Upper lobe of left lung (tissue), 6 donors: ENCODE measurements around the gene AHNAK. TPM values are rescaled to one million over a fixed set of nuclear protein-coding genes. Genes with fewer than 3 reads are reported as not detected.

Experiments
- ATAC-seq, 2 donors: fragments of 200-7000 bp; cut with Tn5 transposase; one replicate each; pipeline ENCODE4 v1.9.1; 2022; ENCODE audit warnings: mild to moderate bottlenecking in 2 of 2, moderate library complexity in 2 of 2; ENCODE audit not compliant: low FRiP score in 2 of 2
- DNase-seq, 2 donors: peaks; one replicate each; pipeline ENCODE4 v3.0.0-alpha.2; 2019 to 2020
- H3K27ac ChIP-seq, 4 donors: fragments of 200-600 bp; sonication (generic); one replicate each; pipeline ENCODE4 v1.5.1; 2016 to 2019
- H3K27me3 ChIP-seq, 4 donors: fragments of 200-600 bp; sonication (generic); one replicate each; pipeline ENCODE4 v1.5.1; 2017 to 2019
- H3K36me3 ChIP-seq, 4 donors: fragments of 200-600 bp; sonication (generic); one replicate each; pipeline ENCODE4 v1.5.1; 2016 to 2019
- H3K4me1 ChIP-seq, 4 donors: fragments of 200-600 bp; sonication (generic); one replicate each; pipeline ENCODE4 v1.5.1; 2018 to 2019
- H3K4me3 ChIP-seq, 4 donors: fragments of 200-600 bp; sonication (generic); one replicate each; pipeline ENCODE4 v1.5.1; 2017 to 2019; ENCODE audit warnings: mild to moderate bottlenecking in 2 of 4, moderate library complexity in 1 of 4
- H3K9me3 ChIP-seq, 4 donors: fragments of 200-600 bp; sonication (generic); one replicate each; pipeline ENCODE4 v1.5.1; 2018 to 2019
- EP300 ChIP-seq, 4 donors: sonication (generic); formaldehyde crosslinking; IDR thresholded peaks; one replicate each; pipeline ENCODE4 v1.5.1; 2017; ENCODE audit warnings: antibody characterized with exemption in 4 of 4, control low read depth in 2 of 4
- POLR2A ChIP-seq, 4 donors: fragments of 450-650 bp; IDR thresholded peaks; one replicate each; pipeline ENCODE4 v1.5.1; 2016 to 2017; ENCODE audit warnings: antibody characterized with exemption in 4 of 4, mild to moderate bottlenecking in 2 of 4
- POLR2AphosphoS5 ChIP-seq, 2 donors: sonication (generic); formaldehyde crosslinking; IDR thresholded peaks; one replicate each; pipeline ENCODE4 v1.5.1; 2017; ENCODE audit warnings: antibody characterized with exemption in 2 of 2
- WGBS, 2 donors: methylation state at CpG; one replicate each; pipeline ENCODE4 v1.1.5; 2017 to 2018; 5-methylcytosine and 5-hydroxymethylcytosine counted together
- total RNA-seq, 6 donors: library from RNA; depleted of rRNA in 4 of 6; stranded (reverse); fragments of >200 nt in 4 of 6; gene quantifications; one replicate each; pipeline versions ENCODE4 v1.1.0 to v1.2.1, GENCODE V29; 2016 to 2021
- TF ChIP-seq, protein P1 (sequence below), 6 experiments: fragments of 450-650 bp in 4 of 6; fragments of 200-600 bp in 2 of 6; sonication (generic) in 2 of 6; IDR thresholded peaks; one replicate each; pipeline ENCODE4 v1.5.1; 2016 to 2019; ENCODE audit warnings: antibody characterized with exemption in 6 of 6
- donor health status: DM: no; HTN: no; CAD: no; lungs with moderate emphysema.
- donor health status: DM: no; HTN: yes; CAD: no; lungs with severe emphysema.

AHNAK gene
- total RNA-seq, 6 donors from 2014 or later: 583 to 1,153 (median 829) TPM

DNA sequence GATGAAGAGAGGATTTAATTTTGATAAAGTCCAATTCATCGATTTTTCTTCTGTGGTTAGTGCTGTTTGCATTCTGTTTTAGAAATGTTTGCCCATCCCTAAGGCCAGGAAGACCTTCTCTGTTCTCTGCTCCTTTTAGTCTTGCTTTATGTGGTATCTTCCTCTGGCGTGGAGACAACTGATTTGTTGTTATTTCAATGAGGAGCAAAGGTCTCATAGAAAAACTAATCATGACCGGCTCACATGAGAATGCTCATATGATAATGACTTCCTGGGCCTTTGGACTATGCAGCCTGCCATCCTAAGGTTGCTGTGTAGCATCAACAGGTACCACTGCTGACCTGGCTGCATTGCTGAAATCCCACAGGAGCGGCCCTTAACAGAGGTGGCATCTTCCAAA, 108.0 kb downstream of the AHNAK start:
- H3K9me3 ChIP-seq: no peaks in the 10 kb centered on the region
- H3K27ac ChIP-seq: no peak overlapping the region
- H3K27me3 ChIP-seq: no peaks in the 10 kb centered on the region
- no peak overlapping the region for H3K4me3 ChIP-seq
- TF ChIP-seq, protein P1, sequence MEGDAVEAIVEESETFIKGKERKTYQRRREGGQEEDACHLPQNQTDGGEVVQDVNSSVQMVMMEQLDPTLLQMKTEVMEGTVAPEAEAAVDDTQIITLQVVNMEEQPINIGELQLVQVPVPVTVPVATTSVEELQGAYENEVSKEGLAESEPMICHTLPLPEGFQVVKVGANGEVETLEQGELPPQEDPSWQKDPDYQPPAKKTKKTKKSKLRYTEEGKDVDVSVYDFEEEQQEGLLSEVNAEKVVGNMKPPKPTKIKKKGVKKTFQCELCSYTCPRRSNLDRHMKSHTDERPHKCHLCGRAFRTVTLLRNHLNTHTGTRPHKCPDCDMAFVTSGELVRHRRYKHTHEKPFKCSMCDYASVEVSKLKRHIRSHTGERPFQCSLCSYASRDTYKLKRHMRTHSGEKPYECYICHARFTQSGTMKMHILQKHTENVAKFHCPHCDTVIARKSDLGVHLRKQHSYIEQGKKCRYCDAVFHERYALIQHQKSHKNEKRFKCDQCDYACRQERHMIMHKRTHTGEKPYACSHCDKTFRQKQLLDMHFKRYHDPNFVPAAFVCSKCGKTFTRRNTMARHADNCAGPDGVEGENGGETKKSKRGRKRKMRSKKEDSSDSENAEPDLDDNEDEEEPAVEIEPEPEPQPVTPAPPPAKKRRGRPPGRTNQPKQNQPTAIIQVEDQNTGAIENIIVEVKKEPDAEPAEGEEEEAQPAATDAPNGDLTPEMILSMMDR (IDR thresholded peaks at IDR 0.05): no peak
- TF ChIP-seq EP300 (IDR thresholded peaks at IDR 0.05) (no peak), POLR2AphosphoS5 (IDR thresholded peaks at IDR 0.05) (no peak), POLR2A (IDR thresholded peaks at IDR 0.05) (no peak)
- DNase-seq: no peak
- no peaks in the 10 kb centered on the region for H3K36me3 ChIP-seq
- peaks cover 21 to 37% (median 22%) of the 10 kb centered on the region in 4 donors for H3K4me1 ChIP-seq
- WGBS, 2 donors: 84 to 86% methylated on average over 4 of the region's 4 CpGs
- ATAC-seq: no peak

DNA sequence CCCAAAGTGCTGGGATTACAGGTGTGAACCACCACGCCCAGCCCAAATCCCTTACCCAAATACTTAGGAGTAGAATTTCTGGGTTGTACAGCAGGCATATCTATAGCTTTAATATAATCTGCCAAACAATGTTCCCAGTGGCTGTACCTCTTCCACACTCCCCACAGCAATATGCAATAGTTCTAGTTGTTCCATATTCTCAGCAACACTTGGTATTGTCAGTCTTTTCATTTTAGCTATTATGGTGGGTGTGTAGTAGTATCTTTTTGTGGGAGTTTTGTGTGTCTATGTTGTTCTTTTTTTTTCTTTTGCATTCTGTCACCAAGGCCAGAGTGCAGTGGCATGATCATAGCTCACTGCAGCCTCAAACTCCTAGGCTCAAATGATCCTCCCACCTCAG, 109.0 kb downstream of the AHNAK start:
- no peak for TF ChIP-seq EP300 (IDR thresholded peaks at IDR 0.05)
- TF ChIP-seq POLR2AphosphoS5 (IDR thresholded peaks at IDR 0.05): no peak
- no peak for TF ChIP-seq POLR2A (IDR thresholded peaks at IDR 0.05)
- TF ChIP-seq, protein P1 (IDR thresholded peaks at IDR 0.05): no peak
- ATAC-seq (no peak), DNase-seq (no peak)
- Histone ChIP-seq H3K36me3 (no peaks in the 10 kb centered on the region), H3K4me1 (peaks cover 22 to 41% (median 24%) of the 10 kb centered on the region in 4 donors), H3K4me3 (no peak overlapping the region), H3K27me3 (no peaks in the 10 kb centered on the region), H3K9me3 (no peaks in the 10 kb centered on the region), H3K27ac (no peak overlapping the region)
- WGBS, 2 donors: 92 to 93% methylated on average over 1 of the region's 1 CpG

DNA sequence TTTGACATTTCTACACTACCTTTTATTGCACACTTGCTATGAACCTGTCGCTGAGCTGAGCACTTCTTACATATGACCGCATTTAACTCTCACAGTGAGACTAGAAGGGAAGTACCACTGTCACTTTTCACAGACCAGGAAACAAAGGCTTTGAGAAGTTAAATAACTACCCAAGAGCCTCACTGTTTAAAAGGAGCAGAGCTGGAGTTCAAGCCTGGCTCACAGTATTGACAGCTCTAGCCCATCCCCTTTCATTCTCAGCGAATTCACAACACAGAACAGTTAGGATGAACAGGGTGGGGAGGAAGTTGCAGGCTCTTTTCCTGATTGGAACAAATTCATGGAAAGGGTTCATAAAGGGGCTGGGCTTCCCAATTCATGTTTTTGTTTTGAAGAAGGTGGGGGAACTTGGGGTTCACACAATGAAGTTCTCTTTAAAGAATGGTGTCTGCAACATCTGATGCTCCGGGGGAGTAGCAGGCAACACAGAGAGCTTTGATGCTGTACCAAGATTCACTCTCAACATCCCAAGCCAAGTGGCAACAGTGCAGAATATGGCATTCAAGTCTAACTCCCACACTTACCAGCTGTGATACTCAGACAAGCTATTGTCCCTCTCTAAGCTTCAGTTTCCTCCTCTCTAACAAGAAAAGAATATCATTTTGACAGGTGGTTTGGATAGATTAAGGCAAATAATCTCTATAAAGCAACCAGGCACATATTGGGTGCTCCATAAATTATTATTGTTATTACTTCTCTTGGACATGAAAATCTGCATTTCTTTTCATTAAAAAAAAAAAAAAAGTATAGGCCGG, 110.6 kb downstream of the AHNAK start:
- WGBS, 2 donors: 41 to 54% methylated on average over 5 of the region's 5 CpGs
- H3K27ac ChIP-seq: peak overlapping the region in 3 of 4 donors; percentile 8 to 30 (median 11)
- ATAC-seq (no peak), DNase-seq (no peak)
- H3K4me1 ChIP-seq: peaks cover 22 to 44% (median 25%) of the 10 kb centered on the region in 4 donors
- H3K4me3 ChIP-seq: no peak overlapping the region
- H3K27me3 ChIP-seq: no peaks in the 10 kb centered on the region
- H3K9me3 ChIP-seq: no peaks in the 10 kb centered on the region
- no peaks in the 10 kb centered on the region for H3K36me3 ChIP-seq
- TF ChIP-seq POLR2A (IDR thresholded peaks at IDR 0.05): no peak
- TF ChIP-seq EP300 (IDR thresholded peaks at IDR 0.05): no peak
- no peak for TF ChIP-seq POLR2AphosphoS5 (IDR thresholded peaks at IDR 0.05)
- TF ChIP-seq, protein P1 (IDR thresholded peaks at IDR 0.05): no peak

DNA sequence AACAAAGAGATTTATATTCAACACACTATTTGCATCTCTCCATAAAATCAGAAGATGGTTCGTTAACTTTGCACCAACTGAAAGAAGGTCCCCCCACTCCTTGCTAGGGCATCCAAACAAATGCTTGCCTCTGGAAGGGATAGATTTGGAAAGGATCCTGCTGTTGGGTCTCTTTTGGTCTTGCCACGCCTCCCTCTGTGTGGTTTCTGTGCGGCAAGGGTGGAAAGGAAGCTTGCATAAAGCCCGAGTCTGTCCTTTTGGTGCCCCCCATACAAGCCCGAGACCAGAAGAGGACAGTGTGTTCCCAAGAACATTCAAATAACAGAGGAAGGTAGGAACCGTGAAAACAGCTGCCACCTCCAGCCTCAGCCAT, 112.7 kb downstream of the AHNAK start:
- H3K4me1 ChIP-seq: peaks cover 18 to 38% (median 22%) of the 10 kb centered on the region in 4 donors
- DNase-seq (no peak), ATAC-seq (peak; percentile 13 to 38)
- no peaks in the 10 kb centered on the region for H3K27me3 ChIP-seq
- WGBS, 2 donors: 39 to 49% methylated on average over 6 of the region's 6 CpGs
- no peak overlapping the region for H3K4me3 ChIP-seq
- no peaks in the 10 kb centered on the region for H3K36me3 ChIP-seq
- H3K9me3 ChIP-seq: no peaks in the 10 kb centered on the region
- H3K27ac ChIP-seq: peak overlapping the region; percentile 28 to 66 (median 50)
- no peak for TF ChIP-seq POLR2A (IDR thresholded peaks at IDR 0.05)
- TF ChIP-seq EP300 (IDR thresholded peaks at IDR 0.05): no peak
- no peak for TF ChIP-seq POLR2AphosphoS5 (IDR thresholded peaks at IDR 0.05)
- TF ChIP-seq, protein P1 (IDR thresholded peaks at IDR 0.05): no peak
